Hepatocyte (in vitro differentiated cells): ENCODE results near the gene CCR9. TPM values are rescaled to one million over a fixed set of nuclear protein-coding genes. Genes with fewer than 3 reads are reported as not detected.

Experiments used
- DNase-seq: peaks from one replicate; pipeline ENCODE4 v3.0.0-alpha.2; 2016; ENCODE audit warnings: low spot score
- H2AFZ ChIP-seq: fragments of 200-600 bp; sonication (generic); 2 replicates; pipeline ENCODE4 v1.6.0; 2016; ENCODE audit warnings: antibody characterized with exemption, mild to moderate bottlenecking
- H3K27ac ChIP-seq: fragments of 200-600 bp; sonication (generic); 2 replicates; pipeline ENCODE4 v1.5.1; 2016; ENCODE audit warnings: mild to moderate bottlenecking
- H3K27me3 ChIP-seq: fragments of 200-600 bp; sonication (generic); 2 replicates; pipeline ENCODE4 v1.6.1; 2016
- H3K36me3 ChIP-seq: fragments of 200-600 bp; sonication (generic); replicated peaks from 2 replicates; pipeline ENCODE4 v1.5.1; 2016; ENCODE audit warnings: low read depth; ENCODE audit not compliant: insufficient read depth
- H3K4me1 ChIP-seq: fragments of 200-600 bp; sonication (generic); 2 replicates; pipeline ENCODE4 v1.5.1; 2016; ENCODE audit warnings: mild to moderate bottlenecking, moderate library complexity; ENCODE audit not compliant: insufficient read depth
- H3K4me2 ChIP-seq: fragments of 200-600 bp; sonication (generic); 2 replicates; pipeline ENCODE4 v1.6.0; 2016
- H3K4me3 ChIP-seq: fragments of 200-600 bp; sonication (generic); 2 replicates; pipeline ENCODE4 v1.5.1; 2016; ENCODE audit warnings: mild to moderate bottlenecking
- H3K79me2 ChIP-seq: fragments of 200-600 bp; sonication (generic); 2 replicates; pipeline ENCODE4 v1.6.0; 2017; ENCODE audit warnings: mild to moderate bottlenecking
- H3K9me2 ChIP-seq: fragments of 200-600 bp; sonication (generic); replicated peaks from 2 replicates; pipeline ENCODE4 v1.6.0; 2017; ENCODE audit warnings: mild to moderate bottlenecking; ENCODE audit not compliant: insufficient read depth
- H3K9me3 ChIP-seq: fragments of 200-600 bp; sonication (generic); 2 replicates; pipeline ENCODE4 v1.5.1; 2016; ENCODE audit warnings: low read depth, mild to moderate bottlenecking
- H4K20me1 ChIP-seq: fragments of 200-600 bp; sonication (generic); 2 replicates; pipeline ENCODE4 v1.6.0; 2016; ENCODE audit warnings: mild to moderate bottlenecking; ENCODE audit not compliant: insufficient read depth, poor library complexity, severe bottlenecking
- CTCF ChIP-seq: fragments of 200-600 bp; sonication (generic); IDR thresholded peaks from 2 replicates; pipeline ENCODE4 v1.5.1; 2016; ENCODE audit warnings: antibody characterized with exemption, mild to moderate bottlenecking; ENCODE audit not compliant: poor library complexity
- EZH2 ChIP-seq: fragments of 200-600 bp; sonication (generic); IDR thresholded peaks from 2 replicates; pipeline ENCODE4 v1.6.1; 2016; ENCODE audit warnings: antibody characterized with exemption, mild to moderate bottlenecking, borderline replicate concordance
- EZH2phosphoT487 ChIP-seq: fragments of 200-600 bp; sonication (generic); IDR thresholded peaks from one replicate; pipeline ENCODE4 v1.6.1; 2018; ENCODE audit warnings: antibody characterized with exemption, mild to moderate bottlenecking, low read depth, moderate library complexity; ENCODE audit not compliant: unreplicated experiment, severe bottlenecking
- WGBS: methylation state at CpG from one replicate; pipeline ENCODE4 v1.1.6; 2016; ENCODE audit warnings: low lambda C conversion rate; ENCODE audit errors: missing lambda C conversion rate; 5-methylcytosine and 5-hydroxymethylcytosine counted together
- polyA plus RNA-seq: library from polyadenylated mRNA; unstranded; fragments of >200 nt; fragmentation: Nextera tagmentation; extraction: Ambion mirVana; gene quantifications from 2 replicates; pipeline ENCODE4 v1.2.1, GENCODE V29; 2016
- total RNA-seq: library from RNA; depleted of rRNA; stranded (reverse); fragments of >200 nt; gene quantifications from 2 replicates; pipeline ENCODE4 v1.2.3, GENCODE V29; 2014

Gene CCR9
- total and polyA plus RNA-seq, 2 experiments from 2014 or later: 0.20 TPM; not detected in 1

GRCh38 chr3:45889337-45889736 lies 3.0 kb downstream of the CCR9 start:
- no peaks in the 10 kb centered on the region for H3K9me3 ChIP-seq
- no peak overlapping the region for H3K27ac ChIP-seq
- no peak for TF ChIP-seq EZH2phosphoT487
- H3K27me3 ChIP-seq: no peaks in the 10 kb centered on the region
- no peaks in the 10 kb centered on the region for H3K9me2 ChIP-seq
- H3K79me2 ChIP-seq: no peaks in the 10 kb centered on the region
- no peak overlapping the region for H3K4me2 ChIP-seq
- H3K4me1 ChIP-seq: no peaks in the 10 kb centered on the region
- H3K36me3 ChIP-seq: no peaks in the 10 kb centered on the region
- no peaks in the 10 kb centered on the region for H4K20me1 ChIP-seq
- H3K4me3 ChIP-seq: no peak overlapping the region
- no peak for DNase-seq
- H2AFZ ChIP-seq: no peak overlapping the region
- WGBS: 86% methylated on average over 4 of the region's 4 CpGs

- H3K4me2 ChIP-seq: no peak overlapping the region
- H4K20me1 ChIP-seq: no peaks in the 10 kb centered on the region
- TF ChIP-seq EZH2phosphoT487 (no peak), EZH2 (no peak), CTCF (no peak)
- no peaks in the 10 kb centered on the region for H3K36me3 ChIP-seq
- 57% methylated on average over 3 of the region's 3 CpGs for WGBS
- H3K4me1 ChIP-seq: peaks cover 3% of the 10 kb centered on the region
- no peaks in the 10 kb centered on the region for H3K27me3 ChIP-seq
- peak; percentile 34 for DNase-seq
- no peak overlapping the region for H3K27ac ChIP-seq
- no peak overlapping the region for H2AFZ ChIP-seq
- no peaks in the 10 kb centered on the region for H3K9me3 ChIP-seq
- H3K79me2 ChIP-seq: no peaks in the 10 kb centered on the region
- H3K9me2 ChIP-seq: no peaks in the 10 kb centered on the region
- no peak overlapping the region for H3K4me3 ChIP-seq
These were observed 4.1 kb downstream of the CCR9 start for GRCh38 chr3:45890405-45890804.

- H2AFZ ChIP-seq: no peak overlapping the region
- DNase-seq: no peak
- H3K9me2 ChIP-seq: no peaks in the 10 kb centered on the region
- H3K4me2 ChIP-seq: no peak overlapping the region
- H3K4me3 ChIP-seq: no peak overlapping the region
- H3K79me2 ChIP-seq: no peaks in the 10 kb centered on the region
- no peak overlapping the region for H3K27ac ChIP-seq
- H3K27me3 ChIP-seq: no peaks in the 10 kb centered on the region
- peaks cover 19% of the 10 kb centered on the region for H3K4me1 ChIP-seq
- WGBS: 100% methylated on average over 1 of the region's 1 CpG
- TF ChIP-seq EZH2phosphoT487 (no peak), EZH2 (no peak)
- no peaks in the 10 kb centered on the region for H3K9me3 ChIP-seq
- H3K36me3 ChIP-seq: no peaks in the 10 kb centered on the region
- H4K20me1 ChIP-seq: no peaks in the 10 kb centered on the region
These were observed 5.8 kb downstream of the CCR9 start for GRCh38 chr3:45892161-45892560.

GRCh38 chr3:45894015-45894414 lies 7.7 kb downstream of the CCR9 start:
- H2AFZ ChIP-seq: no peak overlapping the region
- no peaks in the 10 kb centered on the region for H3K27me3 ChIP-seq
- no peak overlapping the region for H3K27ac ChIP-seq
- peaks cover 24% of the 10 kb centered on the region for H3K4me1 ChIP-seq
- no peaks in the 10 kb centered on the region for H3K9me2 ChIP-seq
- H4K20me1 ChIP-seq: no peaks in the 10 kb centered on the region
- H3K79me2 ChIP-seq: no peaks in the 10 kb centered on the region
- no peaks in the 10 kb centered on the region for H3K36me3 ChIP-seq
- no peak overlapping the region for H3K4me3 ChIP-seq
- WGBS: 92% methylated on average over 6 of the region's 6 CpGs
- no peak for DNase-seq
- H3K4me2 ChIP-seq: no peak overlapping the region
- no peak for TF ChIP-seq EZH2
- no peak for TF ChIP-seq CTCF
- no peak for TF ChIP-seq EZH2phosphoT487
- no peaks in the 10 kb centered on the region for H3K9me3 ChIP-seq
